Activated CD4-positive, alpha-beta T cell treated with anti-CD3 and anti-CD28 coated beads, Interleukin-2, amount 10 ng/mL, durations not matched to agents 7 days and 5 days (primary cell): ENCODE data around the gene COL2A1. TPM values are rescaled to one million over a fixed set of nuclear protein-coding genes. Genes with fewer than 3 reads are reported as not detected.

Experiments used
- CTCF ChIA-PET: fragments of 350-600 bp; sonication (Branson Sonifier 250); formaldehyde crosslinking; loops from one replicate; lab custom pipeline; 2021; ENCODE audit warnings: antibody characterized with exemption; lab: Charles Lee
- POLR2A ChIA-PET: fragments of 350-600 bp; sonication (Branson Sonifier 250); formaldehyde crosslinking; loops from one replicate; lab custom pipeline; 2021; ENCODE audit warnings: antibody characterized with exemption; lab: Charles Lee
- DNase-seq: peaks from one replicate; pipeline ENCODE4 v3.0.0-alpha.2; 2020
- H3K27ac Mint-ChIP-seq: one replicate; pipeline ENCODE4 v1.8.0; 2021; ENCODE audit warnings: mild to moderate bottlenecking, moderate library complexity, mixed read lengths
- H3K27me3 Mint-ChIP-seq: one replicate; pipeline ENCODE4 v1.8.0; 2021; ENCODE audit warnings: mixed read lengths
- H3K36me3 Mint-ChIP-seq: one replicate; pipeline ENCODE4 v1.8.0; 2021; ENCODE audit warnings: low read depth, mixed read lengths
- H3K4me1 Mint-ChIP-seq: one replicate; pipeline ENCODE4 v1.8.0; 2021; ENCODE audit warnings: mixed read lengths
- H3K4me3 Mint-ChIP-seq: one replicate; pipeline ENCODE4 v1.8.0; 2021; ENCODE audit warnings: mild to moderate bottlenecking, moderate library complexity, mixed read lengths
- H3K9me3 Mint-ChIP-seq: one replicate; pipeline ENCODE4 v1.8.0; 2021; ENCODE audit warnings: mixed read lengths
- total RNA-seq, 2 experiments: library from RNA; stranded (reverse); gene quantifications; one replicate each; pipeline ENCODE4 v1.2.3, GENCODE V29; 2021

Gene COL2A1
- total RNA-seq, 2 experiments from 2014 or later = not detected

- H3K27ac Mint-ChIP-seq = no peak overlapping the region
- POLR2A ChIA-PET = no interaction called here
- no peaks in the 10 kb centered on the region for H3K36me3 Mint-ChIP-seq
- CTCF ChIA-PET = interaction anchor here (0.9 kb wide), 1 partner anchor 33 kb away, joined by 3 read pairs; no protein-coding TSS in a partner anchor
- H3K4me3 Mint-ChIP-seq = no peak overlapping the region
- peaks cover 15% of the 10 kb centered on the region for H3K27me3 Mint-ChIP-seq
- H3K4me1 Mint-ChIP-seq = no peaks in the 10 kb centered on the region
- no peak for DNase-seq
- no peaks in the 10 kb centered on the region for H3K9me3 Mint-ChIP-seq
Observed at GRCh38 chr12:47982770-47983169, 21.5 kb downstream of the COL2A1 start.

- ChIA-PET CTCF (interaction anchor here (0.9 to 1.3 kb wide), 2 partner anchors 11 to 32 kb away, joined by 3 read pairs; no protein-coding TSS in a partner anchor), POLR2A (no interaction called here)
- Mint-ChIP-seq H3K9me3 (no peaks in the 10 kb centered on the region), H3K4me3 (no peak overlapping the region), H3K27me3 (peaks cover 12% of the 10 kb centered on the region), H3K36me3 (no peaks in the 10 kb centered on the region), H3K27ac (no peak overlapping the region), H3K4me1 (no peaks in the 10 kb centered on the region)
- DNase-seq = no peak
Observed at GRCh38 chr12:47982311-47982710, 22.0 kb downstream of the COL2A1 start.

- ChIA-PET CTCF (interaction anchor here (0.9 to 1.3 kb wide), 2 partner anchors 11 to 32 kb away, joined by 3 read pairs; no protein-coding TSS in a partner anchor), POLR2A (no interaction called here)
- Mint-ChIP-seq H3K4me1 (no peaks in the 10 kb centered on the region), H3K27ac (no peak overlapping the region), H3K4me3 (no peak overlapping the region), H3K27me3 (peaks cover 6% of the 10 kb centered on the region), H3K9me3 (no peaks in the 10 kb centered on the region), H3K36me3 (no peaks in the 10 kb centered on the region)
- no peak for DNase-seq
Observed at GRCh38 chr12:47981496-47982260, 22.6 kb downstream of the COL2A1 start.

GRCh38 chr12:47980779-47981495 is 23.3 kb downstream of the COL2A1 start:
- H3K4me1 Mint-ChIP-seq = no peaks in the 10 kb centered on the region
- DNase-seq = no peak
- H3K27me3 Mint-ChIP-seq = peaks cover 2% of the 10 kb centered on the region
- CTCF ChIA-PET = interaction anchor here (1.0 to 1.4 kb wide), 3 partner anchors 10 to 13 kb away, joined by 3 to 5 read pairs (median 4); no protein-coding TSS in a partner anchor
- H3K4me3 Mint-ChIP-seq = no peak overlapping the region
- no peak overlapping the region for H3K27ac Mint-ChIP-seq
- no peaks in the 10 kb centered on the region for H3K9me3 Mint-ChIP-seq
- POLR2A ChIA-PET = no interaction called here
- H3K36me3 Mint-ChIP-seq = no peaks in the 10 kb centered on the region

- no peaks in the 10 kb centered on the region for H3K4me1 Mint-ChIP-seq
- CTCF ChIA-PET = interaction anchor here (1.0 to 1.4 kb wide), 2 partner anchors 10 to 12 kb away, joined by 4 to 5 read pairs; no protein-coding TSS in a partner anchor
- POLR2A ChIA-PET = no interaction called here
- H3K27me3 Mint-ChIP-seq = peaks cover 2% of the 10 kb centered on the region
- no peak overlapping the region for H3K27ac Mint-ChIP-seq
- H3K9me3 Mint-ChIP-seq = no peaks in the 10 kb centered on the region
- no peak for DNase-seq
- no peaks in the 10 kb centered on the region for H3K36me3 Mint-ChIP-seq
- H3K4me3 Mint-ChIP-seq = no peak overlapping the region
Observed at GRCh38 chr12:47980197-47980596, 24.1 kb downstream of the COL2A1 start.

- CTCF ChIA-PET = interaction anchor here (1.0 to 1.4 kb wide), 3 partner anchors 11 to 30 kb away, joined by 4 to 5 read pairs (median 4); no protein-coding TSS in a partner anchor
- POLR2A ChIA-PET = no interaction called here
- H3K4me1 Mint-ChIP-seq = no peaks in the 10 kb centered on the region
Observed at GRCh38 chr12:47979686-47980085, 24.6 kb downstream of the COL2A1 start.

GRCh38 chr12:47979166-47979565 is 25.1 kb downstream of the COL2A1 start:
- no peaks in the 10 kb centered on the region for H3K9me3 Mint-ChIP-seq
- ChIA-PET CTCF (interaction anchor here (1.4 kb wide), 1 partner anchor 29 kb away, joined by 4 read pairs; no protein-coding TSS in a partner anchor), POLR2A (no interaction called here)
- H3K27ac Mint-ChIP-seq = no peak overlapping the region
- H3K36me3 Mint-ChIP-seq = no peaks in the 10 kb centered on the region
- DNase-seq = no peak
- H3K27me3 Mint-ChIP-seq = peaks cover 2% of the 10 kb centered on the region
- H3K4me3 Mint-ChIP-seq = no peak overlapping the region
- H3K4me1 Mint-ChIP-seq = no peaks in the 10 kb centered on the region

More at GRCh38 chr12:47979686-47980085, 24.6 kb downstream of the COL2A1 start:
- no peak for DNase-seq
- Mint-ChIP-seq H3K9me3 (no peaks in the 10 kb centered on the region), H3K4me3 (no peak overlapping the region), H3K27me3 (peaks cover 2% of the 10 kb centered on the region), H3K27ac (no peak overlapping the region), H3K36me3 (no peaks in the 10 kb centered on the region)

- Mint-ChIP-seq H3K36me3 (no peaks in the 10 kb centered on the region), H3K4me1 (no peaks in the 10 kb centered on the region), H3K9me3 (no peaks in the 10 kb centered on the region), H3K27me3 (peaks cover 2% of the 10 kb centered on the region), H3K27ac (no peak overlapping the region), H3K4me3 (no peak overlapping the region)
- no peak for DNase-seq
- ChIA-PET POLR2A (no interaction called here), CTCF (interaction anchor here (1.4 kb wide), 2 partner anchors 12 to 29 kb away, joined by 4 to 5 read pairs; no protein-coding TSS in a partner anchor)
Observed at GRCh38 chr12:47978598-47978873, 25.7 kb downstream of the COL2A1 start.

GRCh38 chr12:47977772-47978597 is 26.3 kb downstream of the COL2A1 start:
- H3K9me3 Mint-ChIP-seq = no peaks in the 10 kb centered on the region
- no peaks in the 10 kb centered on the region for H3K36me3 Mint-ChIP-seq
- no peak overlapping the region for H3K27ac Mint-ChIP-seq
- no peak overlapping the region for H3K4me3 Mint-ChIP-seq
- no peaks in the 10 kb centered on the region for H3K4me1 Mint-ChIP-seq
- ChIA-PET POLR2A (no interaction called here), CTCF (interaction anchor here (1.4 to 1.7 kb wide), 3 partner anchors 13 to 28 kb away, joined by 4 to 6 read pairs (median 5); partner anchors contain the start of gene TMEM106C)
- DNase-seq = no peak
- peaks cover 2% of the 10 kb centered on the region for H3K27me3 Mint-ChIP-seq

- DNase-seq = no peak
- no peak overlapping the region for H3K27ac Mint-ChIP-seq
- ChIA-PET CTCF (interaction anchor here (0.6 to 1.9 kb wide), 6 partner anchors 11 to 131 kb away, joined by 3 to 6 read pairs (median 4); partner anchors contain the start of gene TMEM106C), POLR2A (no interaction called here)
- H3K4me3 Mint-ChIP-seq = no peak overlapping the region
- H3K4me1 Mint-ChIP-seq = no peaks in the 10 kb centered on the region
- H3K27me3 Mint-ChIP-seq = no peaks in the 10 kb centered on the region
- no peaks in the 10 kb centered on the region for H3K36me3 Mint-ChIP-seq
- H3K9me3 Mint-ChIP-seq = no peaks in the 10 kb centered on the region
Observed at GRCh38 chr12:47977046-47977771, 27.1 kb downstream of the COL2A1 start.

GRCh38 chr12:47975816-47976215 is 28.5 kb downstream of the COL2A1 start:
- Mint-ChIP-seq H3K4me1 (no peaks in the 10 kb centered on the region), H3K27ac (no peak overlapping the region), H3K36me3 (no peaks in the 10 kb centered on the region), H3K27me3 (no peaks in the 10 kb centered on the region), H3K9me3 (no peaks in the 10 kb centered on the region), H3K4me3 (no peak overlapping the region)
- ChIA-PET POLR2A (no interaction called here), CTCF (interaction anchor here (1.9 kb wide), 1 partner anchor 11 kb away, joined by 4 read pairs; no protein-coding TSS in a partner anchor)
- DNase-seq = no peak
